ENCODE data around the gene PRDM1.

Gene PRDM1

DNA sequence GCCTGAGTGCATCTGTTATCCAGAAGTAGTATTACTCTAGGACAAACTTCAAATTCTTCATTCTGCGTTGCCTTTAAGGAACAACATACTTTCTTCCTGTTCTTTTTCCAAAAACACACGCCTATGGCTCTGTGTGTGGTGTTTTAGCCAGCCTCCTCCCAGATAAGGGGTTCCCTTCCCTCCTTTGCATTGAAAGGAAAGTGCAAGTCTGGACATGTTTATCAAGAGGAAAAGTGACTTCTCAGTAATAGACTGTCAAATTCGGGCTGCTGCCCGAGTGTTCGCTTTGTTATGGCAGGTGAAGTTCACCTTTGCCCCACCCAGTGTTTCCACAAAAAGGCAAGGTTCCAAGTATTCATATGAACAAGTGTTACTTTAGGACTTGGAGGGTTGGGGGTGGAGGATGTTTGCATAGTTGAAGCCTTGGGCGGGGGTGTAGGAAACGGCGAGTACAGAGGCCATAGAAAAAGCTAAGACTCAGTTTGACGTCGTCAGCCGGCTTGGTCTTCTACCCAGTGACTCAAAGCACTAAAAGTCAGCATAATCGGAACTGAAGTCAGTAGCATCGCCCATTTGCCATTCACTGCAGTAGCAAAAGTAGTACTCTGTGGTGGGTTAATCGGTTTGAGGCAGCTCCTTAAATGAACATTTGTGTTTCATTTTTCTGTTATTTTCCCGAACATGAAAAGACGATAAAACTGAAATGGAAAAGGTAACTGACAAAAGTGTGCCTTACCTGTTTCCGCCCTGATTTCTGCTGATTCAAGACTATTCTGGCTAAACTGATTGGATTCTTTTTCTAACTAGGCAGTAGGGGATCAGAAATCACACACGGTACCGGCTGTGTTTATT, 12.5 kb downstream of the PRDM1 start:
- no peak for DNase-seq

DNA sequence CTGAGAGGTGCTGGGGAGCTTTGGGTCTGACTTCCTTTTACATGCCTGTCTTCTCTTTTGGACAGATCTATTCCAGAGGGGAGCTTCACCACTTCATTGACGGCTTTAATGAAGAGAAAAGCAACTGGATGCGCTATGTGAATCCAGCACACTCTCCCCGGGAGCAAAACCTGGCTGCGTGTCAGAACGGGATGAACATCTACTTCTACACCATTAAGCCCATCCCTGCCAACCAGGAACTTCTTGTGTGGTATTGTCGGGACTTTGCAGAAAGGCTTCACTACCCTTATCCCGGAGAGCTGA, 13.1 kb downstream of the PRDM1 start:
- DNase-seq, result no peak

DNA sequence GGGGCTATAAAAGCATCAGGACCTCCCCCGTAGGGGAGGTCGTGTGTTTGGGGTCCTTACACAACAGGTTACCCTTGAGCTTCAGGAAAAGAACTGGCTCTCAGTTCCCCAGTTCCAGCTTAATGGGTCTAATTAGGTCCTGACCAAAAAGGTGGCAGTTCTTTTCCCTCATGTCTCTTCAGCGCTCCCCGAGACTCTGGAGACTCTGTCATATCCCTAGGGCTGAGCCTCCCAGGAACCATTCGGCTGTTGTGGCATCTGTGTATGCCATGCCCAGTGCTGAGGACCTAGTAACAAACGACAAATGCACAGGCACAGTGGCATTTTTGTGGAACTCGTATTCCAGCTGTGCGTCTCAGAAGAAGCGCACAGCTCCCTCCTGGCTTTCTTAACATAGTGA, 14.6 kb downstream of the PRDM1 start:
- DNase-seq, result no peak

DNA sequence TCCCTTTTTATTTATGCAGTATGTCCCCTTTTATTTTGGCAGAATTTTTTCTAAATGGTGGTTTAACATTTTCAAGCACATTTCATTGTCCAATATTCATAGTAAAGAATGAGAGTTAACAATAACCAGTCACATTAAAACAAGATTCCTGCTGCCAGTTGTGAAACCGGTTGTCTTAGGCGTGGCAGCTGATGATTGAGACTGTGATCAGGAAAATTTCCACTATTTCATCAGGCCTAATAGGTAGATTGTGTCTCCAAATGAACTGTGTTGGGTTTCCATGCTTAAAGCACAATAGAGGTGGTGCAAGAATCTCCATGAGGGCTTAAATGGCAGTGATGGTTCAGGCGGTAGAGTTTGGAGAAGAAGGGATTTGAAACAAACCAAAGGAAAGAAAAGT, 15.3 kb downstream of the PRDM1 start:
- DNase-seq, result no peak

DNA sequence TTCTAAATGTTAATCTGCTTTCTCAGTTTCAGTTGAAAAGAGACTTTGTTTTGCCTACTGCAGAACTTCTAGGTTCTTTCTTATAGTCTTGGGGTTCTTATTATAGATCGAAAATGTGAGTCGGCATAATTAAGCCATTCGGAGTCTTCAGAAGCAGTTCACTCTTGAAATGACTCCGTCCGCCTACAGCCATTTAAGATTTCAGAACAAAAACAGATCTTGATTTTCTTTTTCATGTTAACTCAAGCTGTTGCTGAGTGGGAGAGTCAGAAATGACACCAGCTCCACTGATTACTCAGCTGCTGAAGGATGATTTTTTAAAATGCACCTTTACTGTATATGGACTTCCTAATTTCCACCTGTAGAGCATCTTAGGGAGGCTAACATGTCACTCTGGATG, 15.9 kb downstream of the PRDM1 start:
- DNase-seq, result no peak

DNA sequence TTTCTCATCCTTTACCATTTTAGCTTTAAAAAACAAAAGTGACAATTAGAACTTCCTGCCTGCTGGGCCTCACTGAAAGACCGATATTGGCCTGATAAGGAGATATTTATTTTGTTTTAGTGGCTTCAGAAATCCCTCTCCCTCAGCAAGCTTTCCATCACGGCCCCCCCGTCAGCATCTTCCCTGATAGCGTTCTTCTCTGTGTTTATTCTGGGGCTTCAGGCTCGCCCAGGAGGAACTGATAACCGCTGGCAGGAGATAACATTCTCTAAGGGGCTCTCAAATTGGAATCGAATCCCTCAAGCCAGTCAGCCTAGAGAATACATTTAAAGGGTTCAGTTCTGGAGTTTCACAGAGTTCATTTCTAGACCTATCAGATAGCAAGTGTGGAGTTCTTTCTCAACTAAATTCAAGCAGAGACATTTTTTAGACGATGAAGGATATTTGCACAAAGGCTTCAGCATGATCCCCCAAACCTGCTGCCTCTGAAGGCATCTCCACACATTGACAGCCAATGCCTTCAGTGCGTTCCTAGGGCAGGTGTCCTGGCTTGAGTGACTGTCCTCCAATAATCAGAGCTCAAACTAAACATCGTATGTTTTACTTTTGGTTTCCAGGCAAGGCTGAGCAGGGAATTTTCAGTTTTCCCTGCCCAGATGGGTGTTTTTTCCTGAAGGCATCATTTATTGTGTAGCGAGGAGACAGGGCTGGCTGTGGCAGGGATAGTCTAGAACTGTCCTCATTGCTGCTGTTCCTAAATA, 17.0 kb downstream of the PRDM1 start:
- no peak for DNase-seq

DNA sequence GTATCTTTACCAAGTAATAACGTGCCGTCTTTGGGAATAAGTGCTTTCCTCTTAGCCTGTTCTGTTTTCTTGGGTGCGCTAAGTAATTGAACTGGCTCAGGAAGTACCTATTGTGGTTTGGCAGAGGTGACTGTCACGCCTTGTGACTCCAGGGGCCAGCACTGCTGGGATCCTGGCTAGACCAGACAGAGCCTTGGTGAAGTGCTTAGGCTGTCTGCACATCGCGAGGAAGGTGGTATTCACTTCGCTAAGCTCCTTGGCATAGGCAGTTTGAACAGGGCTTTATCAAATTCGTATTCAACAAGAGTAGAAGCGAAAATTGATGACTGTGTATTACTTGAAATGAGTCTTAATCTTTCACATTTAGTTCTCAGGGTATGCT, 17.6 kb downstream of the PRDM1 start:
- DNase-seq, result no peak

DNA sequence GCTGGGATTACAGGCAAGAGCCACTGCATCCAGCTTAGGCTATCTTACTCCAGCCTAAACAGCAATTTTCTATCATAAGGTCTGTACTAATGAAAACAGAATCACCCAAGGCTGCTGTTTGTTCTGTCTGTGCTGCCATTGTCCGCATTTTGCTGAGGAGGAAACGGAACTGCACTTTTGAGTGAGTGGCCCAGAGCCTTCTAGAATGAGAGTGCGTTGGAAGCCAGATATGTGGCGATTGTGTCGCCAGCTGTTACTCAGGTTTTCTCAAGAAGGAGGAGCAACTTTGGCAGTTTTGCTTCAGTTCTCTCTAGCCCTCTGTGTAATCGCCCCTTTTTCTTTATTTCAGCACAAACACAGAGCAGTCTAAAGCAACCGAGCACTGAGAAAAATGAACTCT, 18.3 kb downstream of the PRDM1 start:
- no peak for DNase-seq

DNA sequence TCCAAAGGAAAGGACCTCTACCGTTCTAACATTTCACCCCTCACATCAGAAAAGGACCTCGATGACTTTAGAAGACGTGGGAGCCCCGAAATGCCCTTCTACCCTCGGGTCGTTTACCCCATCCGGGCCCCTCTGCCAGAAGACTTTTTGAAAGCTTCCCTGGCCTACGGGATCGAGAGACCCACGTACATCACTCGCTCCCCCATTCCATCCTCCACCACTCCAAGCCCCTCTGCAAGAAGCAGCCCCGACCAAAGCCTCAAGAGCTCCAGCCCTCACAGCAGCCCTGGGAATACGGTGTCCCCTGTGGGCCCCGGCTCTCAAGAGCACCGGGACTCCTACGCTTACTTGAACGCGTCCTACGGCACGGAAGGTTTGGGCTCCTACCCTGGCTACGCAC, 18.8 kb downstream of the PRDM1 start:
- DNase-seq, result no peak

DNA sequence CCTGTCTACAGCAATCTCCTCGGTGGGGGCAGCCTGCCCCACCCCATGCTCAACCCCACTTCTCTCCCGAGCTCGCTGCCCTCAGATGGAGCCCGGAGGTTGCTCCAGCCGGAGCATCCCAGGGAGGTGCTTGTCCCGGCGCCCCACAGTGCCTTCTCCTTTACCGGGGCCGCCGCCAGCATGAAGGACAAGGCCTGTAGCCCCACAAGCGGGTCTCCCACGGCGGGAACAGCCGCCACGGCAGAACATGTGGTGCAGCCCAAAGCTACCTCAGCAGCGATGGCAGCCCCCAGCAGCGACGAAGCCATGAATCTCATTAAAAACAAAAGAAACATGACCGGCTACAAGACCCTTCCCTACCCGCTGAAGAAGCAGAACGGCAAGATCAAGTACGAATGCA, 19.4 kb downstream of the PRDM1 start:
- no peak for DNase-seq

DNA sequence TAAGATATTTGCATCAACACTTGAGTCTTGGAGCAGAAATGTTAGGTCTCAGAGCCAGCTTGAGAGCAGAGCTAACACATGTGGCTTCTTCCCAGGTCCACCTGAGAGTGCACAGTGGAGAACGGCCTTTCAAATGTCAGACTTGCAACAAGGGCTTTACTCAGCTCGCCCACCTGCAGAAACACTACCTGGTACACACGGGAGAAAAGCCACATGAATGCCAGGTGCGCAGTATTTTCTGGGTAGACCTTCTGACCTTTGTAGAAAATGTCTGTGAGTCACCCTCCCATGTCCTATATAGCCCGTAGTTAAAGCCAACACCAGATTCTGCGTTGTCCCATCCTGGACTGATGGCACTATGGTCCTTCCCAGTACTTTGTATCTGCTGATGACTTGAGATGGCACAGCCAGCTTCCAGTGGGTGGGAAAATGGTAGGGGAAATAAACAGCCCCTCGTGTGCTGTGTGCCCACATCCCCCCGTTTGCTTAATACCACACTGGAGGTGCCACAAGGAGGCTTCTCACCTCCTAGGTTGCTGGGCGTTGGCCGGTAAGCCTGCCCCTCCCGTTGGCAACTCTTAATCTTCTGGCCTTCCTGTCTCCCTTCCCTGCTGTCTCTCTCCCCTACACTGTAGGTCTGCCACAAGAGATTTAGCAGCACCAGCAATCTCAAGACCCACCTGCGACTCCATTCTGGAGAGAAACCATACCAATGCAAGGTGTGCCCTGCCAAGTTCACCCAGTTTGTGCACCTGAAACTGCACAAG, 20.3 kb downstream of the PRDM1 start:
- DNase-seq, result no peak

DNA sequence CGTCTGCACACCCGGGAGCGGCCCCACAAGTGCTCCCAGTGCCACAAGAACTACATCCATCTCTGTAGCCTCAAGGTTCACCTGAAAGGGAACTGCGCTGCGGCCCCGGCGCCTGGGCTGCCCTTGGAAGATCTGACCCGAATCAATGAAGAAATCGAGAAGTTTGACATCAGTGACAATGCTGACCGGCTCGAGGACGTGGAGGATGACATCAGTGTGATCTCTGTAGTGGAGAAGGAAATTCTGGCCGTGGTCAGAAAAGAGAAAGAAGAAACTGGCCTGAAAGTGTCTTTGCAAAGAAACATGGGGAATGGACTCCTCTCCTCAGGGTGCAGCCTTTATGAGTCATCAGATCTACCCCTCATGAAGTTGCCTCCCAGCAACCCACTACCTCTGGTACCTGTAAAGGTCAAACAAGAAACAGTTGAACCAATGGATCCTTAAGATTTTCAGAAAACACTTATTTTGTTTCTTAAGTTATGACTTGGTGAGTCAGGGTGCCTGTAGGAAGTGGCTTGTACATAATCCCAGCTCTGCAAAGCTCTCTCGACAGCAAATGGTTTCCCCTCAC, 21.0 kb downstream of the PRDM1 start:
- no peak for DNase-seq

DNA sequence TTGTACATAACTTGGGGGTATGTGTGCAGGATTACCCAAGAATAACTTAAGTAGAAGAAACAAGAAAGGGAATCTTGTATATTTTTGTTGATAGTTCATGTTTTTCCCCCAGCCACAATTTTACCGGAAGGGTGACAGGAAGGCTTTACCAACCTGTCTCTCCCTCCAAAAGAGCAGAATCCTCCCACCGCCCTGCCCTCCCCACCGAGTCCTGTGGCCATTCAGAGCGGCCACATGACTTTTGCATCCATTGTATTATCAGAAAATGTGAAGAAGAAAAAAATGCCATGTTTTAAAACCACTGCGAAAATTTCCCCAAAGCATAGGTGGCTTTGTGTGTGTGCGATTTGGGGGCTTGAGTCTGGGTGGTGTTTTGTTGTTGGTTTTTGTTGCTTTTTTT, 22.0 kb downstream of the PRDM1 start:
- DNase-seq, result no peak

DNA sequence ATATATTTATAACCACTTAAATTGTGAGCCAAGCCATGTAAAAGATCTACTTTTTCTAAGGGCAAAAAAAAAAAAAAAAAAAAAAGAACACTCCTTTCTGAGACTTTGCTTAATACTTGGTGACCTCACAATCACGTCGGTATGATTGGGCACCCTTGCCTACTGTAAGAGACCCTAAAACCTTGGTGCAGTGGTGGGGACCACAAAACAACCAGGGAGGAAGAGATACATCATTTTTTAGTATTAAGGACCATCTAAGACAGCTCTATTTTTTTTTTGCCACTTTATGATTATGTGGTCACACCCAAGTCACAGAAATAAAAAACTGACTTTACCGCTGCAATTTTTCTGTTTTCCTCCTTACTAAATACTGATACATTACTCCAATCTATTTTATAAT, 22.9 kb downstream of the PRDM1 start:
- DNase-seq, result no peak

DNA sequence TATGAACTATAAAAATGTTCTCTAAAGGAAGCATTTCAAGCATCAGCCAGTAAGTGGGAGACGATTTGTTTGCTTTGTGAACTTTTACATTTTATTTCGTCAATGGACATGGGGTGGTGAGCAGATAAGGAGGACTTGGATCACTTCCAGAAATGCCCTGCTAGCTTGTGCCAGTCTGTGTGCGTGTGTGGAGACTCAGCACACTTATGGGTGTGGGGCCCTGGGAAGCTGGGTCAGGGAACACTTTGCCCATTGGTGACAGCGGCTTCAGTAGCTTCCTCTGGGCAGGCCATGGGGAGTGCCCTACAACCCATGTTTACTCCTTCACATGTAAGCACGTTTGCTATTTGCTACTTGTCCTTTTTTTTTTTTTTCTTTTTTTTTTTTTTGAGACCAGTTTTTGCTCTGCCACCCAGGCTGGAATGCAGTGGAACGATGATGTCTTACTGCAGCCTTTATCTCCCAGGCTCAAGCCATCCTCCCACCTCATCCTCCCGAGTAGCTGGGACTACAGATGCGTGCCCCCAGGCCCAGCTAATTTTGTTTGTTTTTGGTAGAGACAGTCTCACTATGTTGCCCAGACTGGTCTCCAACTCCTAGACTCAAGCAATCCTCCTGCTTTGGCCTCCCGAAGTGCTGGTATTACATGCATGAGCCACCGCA, 24.2 kb downstream of the PRDM1 start:
- no peak for DNase-seq

DNA sequence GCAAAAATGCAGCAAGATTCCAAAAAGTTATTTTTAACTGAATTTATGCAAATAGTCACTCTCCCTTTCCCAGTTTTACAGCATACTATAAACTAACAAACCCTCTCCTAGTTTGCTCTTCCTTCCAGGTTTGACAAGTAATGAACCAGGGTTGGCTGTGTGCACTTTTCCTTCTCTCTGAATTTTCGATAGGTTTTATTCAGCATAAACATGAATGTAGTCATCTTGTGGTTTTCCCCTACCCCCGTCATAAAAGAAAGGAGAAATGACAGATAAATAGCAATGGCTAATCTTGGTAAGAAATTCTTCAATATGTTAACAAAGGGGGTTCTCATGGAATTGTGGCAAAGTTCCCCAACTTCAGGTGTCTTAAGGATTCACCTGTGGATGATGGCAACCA, 26.3 kb downstream of the PRDM1 start:
- no peak for DNase-seq

DNA sequence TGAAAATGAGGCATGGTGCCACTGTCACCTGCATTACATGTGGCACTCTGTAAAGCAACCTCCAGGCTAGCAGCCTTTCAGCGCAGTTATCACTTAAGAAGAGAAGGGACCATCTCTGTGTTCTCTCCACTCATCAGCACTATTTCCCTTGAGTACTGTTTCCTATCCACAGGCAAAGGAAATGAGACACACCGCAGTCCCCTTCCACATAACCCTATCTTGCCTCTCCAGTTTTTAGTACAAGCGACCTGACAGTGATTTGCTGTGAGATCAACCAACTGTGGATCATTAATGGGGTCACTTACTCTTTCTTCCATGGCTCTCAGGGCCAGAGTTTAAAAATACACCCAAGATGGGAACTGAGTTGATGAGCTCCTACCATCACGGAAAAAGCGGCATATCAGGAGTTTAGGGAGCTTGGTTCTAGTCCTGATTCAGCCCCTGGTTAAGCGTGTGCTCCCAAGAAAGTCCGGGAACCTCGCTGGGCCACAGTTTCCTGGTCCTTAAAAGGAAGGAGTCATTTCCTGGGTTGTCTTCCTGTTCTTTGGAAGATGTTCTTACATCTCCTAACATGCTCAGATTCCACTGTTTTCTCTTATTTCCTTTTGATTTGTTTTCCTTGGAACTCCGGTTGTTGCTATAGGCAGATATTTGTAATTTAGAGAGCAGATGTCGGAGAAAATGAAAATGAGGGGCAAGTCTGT, 27.3 kb downstream of the PRDM1 start:
- DNase-seq, result no peak

DNA sequence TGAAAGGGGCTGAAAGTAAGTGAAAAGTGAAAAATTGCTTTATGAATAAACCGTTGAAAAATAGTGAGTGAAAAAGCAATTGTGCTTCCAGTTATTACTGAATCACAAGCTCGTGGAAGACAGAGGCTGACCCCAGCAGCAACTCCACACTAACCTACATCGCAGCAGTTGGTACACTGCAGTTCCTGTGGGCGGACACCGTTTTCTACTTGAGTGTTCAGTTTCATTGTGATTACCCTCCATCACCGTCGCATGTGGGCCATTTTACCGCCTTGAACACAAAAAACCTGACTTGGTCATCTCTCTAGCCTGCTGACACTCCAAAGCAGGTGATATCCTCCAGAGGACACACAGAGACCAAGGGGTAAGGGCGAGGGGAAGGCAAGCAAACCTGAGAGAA, 28.4 kb downstream of the PRDM1 start:
- no peak for DNase-seq

DNA sequence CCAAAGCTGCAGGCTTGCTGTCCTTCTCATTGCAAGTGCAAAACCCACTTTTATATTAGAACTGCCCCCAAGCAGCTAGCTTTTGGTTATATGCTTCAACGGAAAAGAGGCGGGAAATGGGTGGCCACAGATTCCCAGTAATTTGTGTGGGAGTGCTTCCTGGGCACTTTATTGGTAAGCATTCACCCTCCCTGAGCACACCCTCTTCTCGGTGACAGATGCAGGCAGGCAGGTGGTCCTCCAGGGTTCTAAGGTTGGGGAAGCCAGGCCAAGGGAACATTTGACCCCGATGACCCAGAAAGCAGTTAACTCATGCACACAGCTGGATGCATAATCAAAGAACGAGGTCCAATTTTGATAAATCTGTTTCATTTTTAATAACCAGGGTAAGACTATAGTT, 29.1 kb downstream of the PRDM1 start:
- DNase-seq, result no peak

DNA sequence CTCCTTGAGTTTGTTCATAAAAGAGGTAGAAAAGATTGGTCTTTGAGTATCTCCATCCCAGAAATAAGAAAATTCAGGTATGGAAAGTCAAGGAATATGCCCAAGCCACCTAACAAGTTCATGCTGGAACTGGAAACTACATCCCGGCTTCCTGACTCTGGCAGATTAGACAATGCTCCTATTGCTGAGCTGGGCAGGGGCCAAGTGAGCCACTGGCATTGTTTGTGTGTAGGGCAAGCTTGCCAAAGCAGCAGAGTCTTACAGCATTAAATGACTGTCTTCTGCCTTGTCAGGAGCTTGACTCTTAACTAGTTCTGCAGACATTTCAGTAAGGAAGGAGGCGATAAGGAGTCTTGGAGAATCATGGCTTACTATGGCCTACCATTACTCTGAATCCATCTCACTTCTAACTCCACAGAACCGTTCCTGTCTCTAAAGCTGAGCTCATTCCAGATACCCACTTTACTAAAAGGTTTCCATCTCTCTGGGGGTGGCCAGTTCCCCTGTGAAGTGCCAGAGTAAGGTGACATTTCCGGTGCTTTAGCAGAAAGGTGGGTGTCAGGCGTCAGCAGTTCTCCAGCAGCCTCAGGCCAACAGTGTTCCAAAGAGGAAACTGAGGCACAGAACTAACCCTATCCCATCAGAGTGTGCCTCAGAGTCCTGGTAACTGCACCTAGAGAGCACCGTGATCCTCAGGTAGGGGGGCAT, 30.1 kb downstream of the PRDM1 start:
- no peak for DNase-seq

DNA sequence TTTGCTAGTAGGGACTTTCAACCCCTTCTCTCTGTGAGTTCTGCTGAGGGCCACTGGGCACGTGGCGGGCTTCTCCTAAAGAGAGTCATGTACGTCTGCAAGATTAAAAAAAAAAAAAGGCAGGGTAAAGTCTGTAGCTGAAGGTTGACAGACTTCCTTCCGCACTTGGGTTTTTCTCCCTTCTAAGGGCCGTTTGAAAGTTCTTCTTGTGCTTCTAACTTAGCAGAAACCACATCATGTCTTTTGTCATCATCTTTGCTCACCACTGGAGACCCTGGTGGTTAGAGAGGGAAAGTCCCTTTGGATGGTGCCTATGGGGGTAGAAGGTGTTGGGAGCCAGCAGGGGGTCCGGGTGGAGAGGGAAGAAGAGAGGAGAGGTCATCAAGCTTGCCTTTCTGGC, 31.4 kb downstream of the PRDM1 start:
- no peak for DNase-seq

Measured in islet precursor cell (in vitro differentiated cells).